HepG2 (cell line): ENCODE results near the gene STIMATE. TPM values are rescaled to one million over a fixed set of nuclear protein-coding genes. Genes with fewer than 3 reads are reported as not detected.

Source experiments
- ATAC-seq: fragments of 200-7000 bp; cut with Tn5 transposase; 3 replicates; pipeline ENCODE4 v1.9.1; 2020; ENCODE audit warnings: mild to moderate bottlenecking, moderate library complexity
- BruUV-seq: library from RNA; stranded (reverse); fragments of 400-500 nt; replicated peaks from 2 replicates; lab custom pipeline; 2021; lab: Mats Ljungman, UMichigan
- CTCF ChIA-PET: fragments of 300-600 bp; formaldehyde crosslinking; extraction: SDS; loops from one replicate; lab custom pipeline; 2021; ENCODE audit warnings: low total read pairs, inconsistent platforms, low intra/inter-chr PET ratio; lab: Yijun Ruan, JAX
- POLR2A ChIA-PET: fragments of 350-600 bp; sonication (Branson Sonifier 250); formaldehyde crosslinking; loops from one replicate; lab custom pipeline; 2020; ENCODE audit warnings: antibody characterized with exemption, inconsistent platforms; lab: Yijun Ruan, JAX
- DNase-seq: peaks from one replicate; pipeline ENCODE4 v3.0.0-alpha.2; 2015; ENCODE audit warnings: low spot score
- FAIRE-seq: peaks from 3 replicates; lab custom pipeline; 2011; peaks lifted over from hg19 to GRCh38; lab: Jason Lieb, UNC
- H2AFZ ChIP-seq: one replicate; pipeline ENCODE4 v1.6.1; 2011; ENCODE audit warnings: low read length, inconsistent platforms
- H3K27ac ChIP-seq: fragments of 300-600 bp; 3 replicates; pipeline ENCODE4 v1.8.0; 2011; ENCODE audit warnings: mixed run types, mild to moderate bottlenecking, mixed read lengths, low read length, inconsistent platforms; ENCODE audit not compliant: insufficient read depth; ENCODE audit errors: extremely low read length
- H3K27me3 ChIP-seq, 2 experiments: fragments of 200-600 bp in 1 of 2; 2 replicates in 1 of 2; 3 replicates in 1 of 2; pipeline versions ENCODE4 v1.6.0 to v1.8.0; 2011; ENCODE audit warnings: low read length in 2 of 2, mild to moderate bottlenecking in 2 of 2, moderate library complexity in 2 of 2, inconsistent platforms in 1 of 2; ENCODE audit not compliant: insufficient read depth in 2 of 2, control insufficient read depth in 1 of 2
- H3K36me3 ChIP-seq, 2 experiments: fragments of 200-600 bp in 1 of 2; replicated peaks in 1 of 2; 2 replicates in 1 of 2; 3 replicates in 1 of 2; pipeline versions ENCODE4 v1.5.1 to v1.8.0; 2011; ENCODE audit warnings: low read length in 2 of 2, inconsistent platforms in 1 of 2; ENCODE audit not compliant: insufficient read depth in 2 of 2, control insufficient read depth in 1 of 2
- H3K4me1 ChIP-seq: 2 replicates; pipeline ENCODE4 v1.5.1; 2012; ENCODE audit warnings: low read length, inconsistent platforms; ENCODE audit not compliant: insufficient read depth
- H3K4me2 ChIP-seq: 2 replicates; pipeline ENCODE4 v1.6.0; 2011; ENCODE audit warnings: low read depth, low read length, inconsistent platforms
- H3K4me3 ChIP-seq, 3 experiments: fragments of 200-600 bp in 1 of 3; sonication (generic), shearing (Covaris generic) in 1 of 3; replicated peaks in 1 of 3; 2 replicates each; pipeline ENCODE4 v1.5.1; 2011 to 2016; ENCODE audit warnings: low read length in 3 of 3, inconsistent platforms in 2 of 3, low read depth in 2 of 3, mild to moderate bottlenecking in 2 of 3, control low read depth in 1 of 3, mixed read lengths in 1 of 3; ENCODE audit not compliant: insufficient read depth in 1 of 3
- H3K79me2 ChIP-seq: one replicate; pipeline ENCODE4 v1.6.1; 2011; ENCODE audit warnings: low read length, inconsistent platforms; ENCODE audit not compliant: insufficient read depth
- H3K9ac ChIP-seq: 2 replicates; pipeline ENCODE4 v1.6.0; 2011; ENCODE audit warnings: mild to moderate bottlenecking, low read depth, low read length, inconsistent platforms; ENCODE audit not compliant: insufficient read depth
- H3K9me3 ChIP-seq: 2 replicates; pipeline ENCODE4 v1.5.1; 2012; ENCODE audit warnings: mild to moderate bottlenecking, low read length
- H4K20me1 ChIP-seq: 2 replicates; pipeline ENCODE4 v1.6.0; 2011; ENCODE audit warnings: inconsistent platforms, mild to moderate bottlenecking, low read length, moderate library complexity; ENCODE audit not compliant: insufficient read depth
- ARNT ChIP-seq: fragments of 450-650 bp; IDR thresholded peaks from 2 replicates; pipeline ENCODE4 v1.6.1; 2017
- CHCHD3 ChIP-seq: sonication (generic); formaldehyde crosslinking; IDR thresholded peaks from 2 replicates; pipeline ENCODE4 v1.8.0; 2022; ENCODE audit warnings: mild to moderate bottlenecking, missing genetic modification reagents, moderate library complexity
- MAFK ChIP-seq, 2 experiments: IDR thresholded peaks in 1 of 2; conservative IDR thresholded peaks in 1 of 2; 2 replicates each; pipeline ENCODE4 v1.6.1; 2011; ENCODE audit warnings: improper control_type of control experiment in 2 of 2, low read length in 2 of 2
- SALL1 ChIP-seq: sonication (generic); formaldehyde crosslinking; IDR thresholded peaks from 2 replicates; pipeline ENCODE4 v1.8.0; 2022; ENCODE audit warnings: mild to moderate bottlenecking, missing genetic modification reagents
- TIGD3 ChIP-seq: sonication (generic); formaldehyde crosslinking; IDR thresholded peaks from 2 replicates; pipeline ENCODE4 v1.5.1; 2020; ENCODE audit warnings: mild to moderate bottlenecking, missing genetic modification reagents, borderline replicate concordance
- WGBS: methylation state at CpG from one replicate; pipeline ENCODE4 v1.1.6; 2017; ENCODE audit warnings: low lambda C conversion rate; 5-methylcytosine and 5-hydroxymethylcytosine counted together
- in situ Hi-C: cut with HindIII; loops from 2 replicates; pipeline ENCODE4 v1.10.0; 2017; ENCODE audit warnings: low pct_unique_long_range_greater_than_20kb; ENCODE audit not compliant: extremely low pct_ligation_motif_present
- intact Hi-C: fragments of 100-400 bp; cut with micrococcal nuclease; formaldehyde crosslinking; loops from one replicate; pipeline ENCODE4 v1.10.0; 2022; ENCODE audit not compliant: unreplicated experiment
- polyA plus RNA-seq, 8 experiments: library from polyadenylated mRNA; depleted of rRNA in 3 of 8; stranded (reverse) in 7 of 8; unstranded in 1 of 8; fragments of >200 nt; fragmentation: Illumina TruSeq in 4 of 8; extraction: Trizol in 4 of 8; gene quantifications; 2 replicates each; pipeline versions ENCODE4 v1.2.1 to v1.2.3, GENCODE V29; 2011 to 2016; ENCODE audit warnings: low read depth in 4 of 8, missing spikeins in 1 of 8, mixed read lengths in 1 of 8; ENCODE audit not compliant: insufficient read depth in 1 of 8
- total RNA-seq, 5 experiments: library from RNA; depleted of rRNA; stranded (reverse); fragments of >200 nt; fragmentation: Illumina TruSeq; extraction: Trizol; gene quantifications; 2 replicates each; pipeline ENCODE4 v1.2.3, GENCODE V29; 2016; ENCODE audit warnings: low read depth in 1 of 5
- TF ChIP-seq, protein P1 (sequence below): sonication (generic); formaldehyde crosslinking; IDR thresholded peaks from 2 replicates; pipeline ENCODE4 v1.8.1; 2023; ENCODE audit warnings: mild to moderate bottlenecking, moderate library complexity, missing genetic modification reagents

The STIMATE gene
- total and polyA plus RNA-seq, 2 of the 13 experiments (the other 11 are each of a cell fraction or from before 2014, with no cell fraction given): 5.7 to 11.7 TPM

- BruUV-seq: no TSS peak
- no peaks in the 10 kb centered on the region for H3K4me1 ChIP-seq
- peaks cover 2 to 9% of the 10 kb centered on the region in 2 experiments; a peak in 3 of 5 replicates for H3K36me3 ChIP-seq
- CTCF ChIA-PET: interaction anchor here (1.4 to 2.8 kb wide), 4 partner anchors 82 to 220 kb away, joined by 4 to 33 read pairs (median 14); no protein-coding TSS in a partner anchor
- TF ChIP-seq CHCHD3 (CRISPR knock-in tag) (no peak), ARNT (no peak), MAFK (conservative IDR thresholded peaks at IDR 0.05 in 1 of 2, IDR thresholded peaks at IDR 0.05 in 1 of 2; ENCODE audit: low read length in 2 of 2) (no peak), SALL1 (no peak), TIGD3 (no peak)
- TF ChIP-seq, protein P1, sequence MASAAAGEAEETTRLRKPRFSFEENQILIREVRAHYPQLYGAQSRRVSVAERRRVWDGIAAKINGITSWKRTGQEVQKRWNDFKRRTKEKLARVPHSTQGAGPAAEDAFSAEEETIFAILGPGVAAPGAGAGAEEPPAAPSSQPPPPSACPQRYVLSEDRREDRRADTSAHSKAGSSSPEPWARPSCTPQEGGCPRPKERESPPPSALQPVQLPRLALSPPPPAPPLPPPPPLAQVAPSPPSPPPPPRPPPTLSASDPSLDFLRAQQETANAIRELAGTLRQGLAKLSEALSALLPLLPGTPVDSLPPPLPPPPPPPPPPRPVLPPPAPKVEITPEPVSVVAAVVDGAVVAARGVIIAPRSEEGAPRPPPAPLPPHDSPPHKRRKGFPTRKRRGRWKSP (CRISPR knock-in tag): no peak
- H4K20me1 ChIP-seq: no peaks in the 10 kb centered on the region
- H2AFZ ChIP-seq: no peak overlapping the region
- H3K9ac ChIP-seq: no peak overlapping the region
- ATAC-seq: no peak
- H3K79me2 ChIP-seq: no peaks in the 10 kb centered on the region
- no peaks in the 10 kb centered on the region for H3K27me3 ChIP-seq
- H3K4me3 ChIP-seq: no peak overlapping the region
- in situ Hi-C loops: loop anchor here (5.0 to 10.0 kb wide), 2 partner anchors 82 to 225 kb away; no protein-coding TSS in a partner anchor
- WGBS: 93% methylated on average over 2 of the region's 2 CpGs
- no peak overlapping the region for H3K27ac ChIP-seq
- FAIRE-seq: no peak
- no peak for DNase-seq
- no peak overlapping the region for H3K4me2 ChIP-seq
- POLR2A ChIA-PET: no interaction called here
- no peaks in the 10 kb centered on the region for H3K9me3 ChIP-seq
- intact Hi-C loops: loop anchor here (5.0 kb wide), 2 partner anchors 40 to 135 kb away; no protein-coding TSS in a partner anchor
Measured at GRCh38 chr3:52852419-52852818, 44.9 kb downstream of the STIMATE start.
